Suprapubic skin (tissue), 4 donors: ENCODE data around the gene PDE6A. TPM values are rescaled to one million over a fixed set of nuclear protein-coding genes. Genes with fewer than 3 reads are reported as not detected.

Source experiments
- DNase-seq, 2 donors: peaks; one replicate each; pipeline ENCODE4 v3.0.0-alpha.2; 2019; ENCODE audit warnings: low spot score in 2 of 2
- H3K27ac ChIP-seq: fragments of 200-600 bp; sonication (generic); one replicate; pipeline ENCODE4 v1.5.1; 2019
- H3K27me3 ChIP-seq: fragments of 200-600 bp; sonication (generic); one replicate; pipeline ENCODE4 v1.5.1; 2019
- H3K36me3 ChIP-seq: fragments of 200-600 bp; sonication (generic); one replicate; pipeline ENCODE4 v1.5.1; 2019
- H3K4me1 ChIP-seq: fragments of 200-600 bp; sonication (generic); one replicate; pipeline ENCODE4 v1.5.1; 2019
- H3K4me3 ChIP-seq: fragments of 200-600 bp; sonication (generic); one replicate; pipeline ENCODE4 v1.5.1; 2019; ENCODE audit warnings: mild to moderate bottlenecking
- H3K9me3 ChIP-seq: fragments of 200-600 bp; sonication (generic); one replicate; pipeline ENCODE4 v1.5.1; 2019
- EP300 ChIP-seq: sonication (generic); formaldehyde crosslinking; IDR thresholded peaks from one replicate; pipeline ENCODE4 v1.6.1; 2017; ENCODE audit warnings: antibody characterized with exemption
- POLR2A ChIP-seq, 2 donors: fragments of 450-650 bp; IDR thresholded peaks; one replicate each; pipeline ENCODE4 v1.6.1; 2017; ENCODE audit warnings: antibody characterized with exemption in 2 of 2, mild to moderate bottlenecking in 2 of 2, moderate library complexity in 2 of 2
- POLR2AphosphoS5 ChIP-seq, 3 donors: sonication (generic); formaldehyde crosslinking; IDR thresholded peaks; one replicate each; pipeline ENCODE4 v1.6.1; 2017; ENCODE audit warnings: antibody characterized with exemption in 3 of 3
- WGBS: methylation state at CpG from one replicate; pipeline ENCODE4 v1.1.5; 2018; 5-methylcytosine and 5-hydroxymethylcytosine counted together
- total RNA-seq, 4 donors: library from RNA; depleted of rRNA; stranded (reverse); fragments of >200 nt; gene quantifications; one replicate each; pipeline ENCODE4 v1.1.0, GENCODE V29; 2016
- TF ChIP-seq, protein P1 (sequence below), 2 donors: fragments of 200-600 bp in 1 of 2; fragments of 450-650 bp in 1 of 2; sonication (generic) in 1 of 2; IDR thresholded peaks; one replicate each; pipeline ENCODE4 v1.5.1; 2016 to 2019; ENCODE audit warnings: antibody characterized with exemption in 2 of 2, mild to moderate bottlenecking in 1 of 2, moderate library complexity in 1 of 2

The PDE6A gene
- total RNA-seq, 4 donors from 2014 or later, result 0.17 to 2.9 (median 1.3) TPM

- Histone ChIP-seq H3K27me3 (no peaks in the 10 kb centered on the region), H3K27ac (no peak overlapping the region), H3K9me3 (no peaks in the 10 kb centered on the region), H3K4me1 (no peaks in the 10 kb centered on the region), H3K36me3 (peaks cover 35% of the 10 kb centered on the region), H3K4me3 (no peak overlapping the region)
- TF ChIP-seq POLR2A (IDR thresholded peaks at IDR 0.05), result no peak
- TF ChIP-seq EP300, result no peak
- TF ChIP-seq, protein P1, sequence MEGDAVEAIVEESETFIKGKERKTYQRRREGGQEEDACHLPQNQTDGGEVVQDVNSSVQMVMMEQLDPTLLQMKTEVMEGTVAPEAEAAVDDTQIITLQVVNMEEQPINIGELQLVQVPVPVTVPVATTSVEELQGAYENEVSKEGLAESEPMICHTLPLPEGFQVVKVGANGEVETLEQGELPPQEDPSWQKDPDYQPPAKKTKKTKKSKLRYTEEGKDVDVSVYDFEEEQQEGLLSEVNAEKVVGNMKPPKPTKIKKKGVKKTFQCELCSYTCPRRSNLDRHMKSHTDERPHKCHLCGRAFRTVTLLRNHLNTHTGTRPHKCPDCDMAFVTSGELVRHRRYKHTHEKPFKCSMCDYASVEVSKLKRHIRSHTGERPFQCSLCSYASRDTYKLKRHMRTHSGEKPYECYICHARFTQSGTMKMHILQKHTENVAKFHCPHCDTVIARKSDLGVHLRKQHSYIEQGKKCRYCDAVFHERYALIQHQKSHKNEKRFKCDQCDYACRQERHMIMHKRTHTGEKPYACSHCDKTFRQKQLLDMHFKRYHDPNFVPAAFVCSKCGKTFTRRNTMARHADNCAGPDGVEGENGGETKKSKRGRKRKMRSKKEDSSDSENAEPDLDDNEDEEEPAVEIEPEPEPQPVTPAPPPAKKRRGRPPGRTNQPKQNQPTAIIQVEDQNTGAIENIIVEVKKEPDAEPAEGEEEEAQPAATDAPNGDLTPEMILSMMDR (IDR thresholded peaks at IDR 0.05), result no peak
- no peak for TF ChIP-seq POLR2AphosphoS5 (IDR thresholded peaks at IDR 0.05)
- no peak for DNase-seq
- 98% methylated on average over 3 of the region's 3 CpGs for WGBS
Measured at GRCh38 chr5:149981206-149981605, 36.6 kb upstream of the PDE6A start.

- Histone ChIP-seq H3K27ac (no peak overlapping the region), H3K36me3 (peaks cover 35% of the 10 kb centered on the region), H3K9me3 (no peaks in the 10 kb centered on the region), H3K4me3 (no peak overlapping the region), H3K4me1 (no peaks in the 10 kb centered on the region), H3K27me3 (no peaks in the 10 kb centered on the region)
- no peak for TF ChIP-seq POLR2A (IDR thresholded peaks at IDR 0.05)
- TF ChIP-seq, protein P1 (IDR thresholded peaks at IDR 0.05), result no peak
- TF ChIP-seq POLR2AphosphoS5 (IDR thresholded peaks at IDR 0.05), result no peak
- TF ChIP-seq EP300, result no peak
- DNase-seq, result no peak
- 84% methylated on average over 1 of the region's 1 CpG for WGBS
Measured at GRCh38 chr5:149979896-149980295, 35.3 kb upstream of the PDE6A start.

GRCh38 chr5:149975409-149975808 is 30.8 kb upstream of the PDE6A start:
- TF ChIP-seq, protein P1 (IDR thresholded peaks at IDR 0.05), result no peak
- TF ChIP-seq EP300 (no peak), POLR2AphosphoS5 (IDR thresholded peaks at IDR 0.05) (no peak), POLR2A (IDR thresholded peaks at IDR 0.05) (no peak)
- Histone ChIP-seq H3K27me3 (no peaks in the 10 kb centered on the region), H3K4me1 (no peaks in the 10 kb centered on the region), H3K36me3 (peaks cover 24% of the 10 kb centered on the region), H3K9me3 (no peaks in the 10 kb centered on the region), H3K4me3 (no peak overlapping the region), H3K27ac (no peak overlapping the region)
- no peak for DNase-seq
- 70% methylated on average over 2 of the region's 2 CpGs for WGBS

DNA sequence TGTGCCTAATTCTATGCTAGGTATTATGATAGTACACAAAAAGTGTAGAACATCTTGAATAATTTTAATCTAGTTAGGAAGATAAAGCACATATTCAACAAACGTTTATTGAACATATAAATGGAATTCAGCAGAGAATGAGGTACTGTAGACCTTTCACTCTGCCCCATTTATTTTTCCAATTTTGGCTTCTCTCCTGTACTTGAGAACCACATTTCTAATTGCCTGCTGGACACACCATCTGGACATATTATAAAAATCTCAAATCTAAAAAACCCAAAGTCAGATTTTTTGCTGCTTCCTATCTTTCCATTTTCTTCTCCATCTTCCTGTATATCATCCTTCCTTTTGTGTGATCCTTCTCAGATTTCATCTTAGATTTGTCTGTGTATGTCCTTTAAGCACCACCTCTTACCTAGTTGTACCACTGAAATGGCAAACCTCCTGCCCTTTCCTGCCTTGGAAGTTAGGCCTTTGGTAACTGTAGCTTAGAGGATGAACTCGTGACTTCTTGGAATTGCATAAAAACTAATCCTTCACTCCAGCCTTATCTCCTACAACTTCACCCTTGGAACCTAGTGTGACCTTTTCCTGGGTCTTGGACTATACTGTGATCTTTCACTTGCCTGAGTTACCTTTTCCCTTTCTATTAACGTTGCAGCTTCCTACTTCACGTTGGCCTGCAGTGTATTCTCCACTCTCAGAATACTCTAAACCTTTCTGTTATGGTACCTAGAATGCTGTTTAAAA is 24.8 kb upstream of the PDE6A start:
- no peaks in the 10 kb centered on the region for H3K36me3 ChIP-seq
- no peak overlapping the region for H3K27ac ChIP-seq
- TF ChIP-seq EP300 (no peak), POLR2A (IDR thresholded peaks at IDR 0.05) (no peak), POLR2AphosphoS5 (IDR thresholded peaks at IDR 0.05) (no peak)
- TF ChIP-seq, protein P1 (IDR thresholded peaks at IDR 0.05), result no peak
- 86% methylated on average over 4 of the region's 4 CpGs for WGBS
- no peaks in the 10 kb centered on the region for H3K9me3 ChIP-seq
- DNase-seq, result no peak
- H3K4me3 ChIP-seq, result no peak overlapping the region
- no peaks in the 10 kb centered on the region for H3K4me1 ChIP-seq
- no peaks in the 10 kb centered on the region for H3K27me3 ChIP-seq

GRCh38 chr5:149966946-149967345 is 22.4 kb upstream of the PDE6A start:
- no peak overlapping the region for H3K4me3 ChIP-seq
- WGBS, result 89% methylated on average over 3 of the region's 3 CpGs
- H3K36me3 ChIP-seq, result no peaks in the 10 kb centered on the region
- H3K4me1 ChIP-seq, result peaks cover 2% of the 10 kb centered on the region
- no peak for DNase-seq
- H3K27ac ChIP-seq, result no peak overlapping the region
- no peak for TF ChIP-seq POLR2AphosphoS5 (IDR thresholded peaks at IDR 0.05)
- no peak for TF ChIP-seq EP300
- TF ChIP-seq, protein P1 (IDR thresholded peaks at IDR 0.05), result no peak
- H3K9me3 ChIP-seq, result no peaks in the 10 kb centered on the region
- no peaks in the 10 kb centered on the region for H3K27me3 ChIP-seq
